HFFc6 (cell line): Measurements from ENCODE around the gene POLR2J. TPM values are rescaled to one million over a fixed set of nuclear protein-coding genes. Genes with fewer than 3 reads are reported as not detected.
"Not testable (repeated sequence)": the region's sequence is repeated elsewhere in the genome, so short reads cannot be mapped to it uniquely, and the experiment has no call there.

ENCODE experiments used
- DNase-seq: peaks from one replicate; pipeline ENCODE4 v3.0.0-alpha.2; 2018
- H3K27ac Mint-ChIP-seq: 2 replicates; pipeline ENCODE4 v1.8.0; 2020; ENCODE audit warnings: mild to moderate bottlenecking, mixed read lengths
- H3K27me3 Mint-ChIP-seq: 2 replicates; pipeline ENCODE4 v1.8.0; 2021; ENCODE audit warnings: mild to moderate bottlenecking, moderate library complexity, mixed read lengths; ENCODE audit not compliant: insufficient read depth
- H3K36me3 Mint-ChIP-seq: 2 replicates; pipeline ENCODE4 v1.8.0; 2021; ENCODE audit warnings: low read depth, mixed read lengths
- H3K4me1 Mint-ChIP-seq: 2 replicates; pipeline ENCODE4 v1.8.0; 2020; ENCODE audit warnings: low read depth, mixed read lengths
- H3K4me3 Mint-ChIP-seq: 2 replicates; pipeline ENCODE4 v1.8.0; 2020; ENCODE audit warnings: mild to moderate bottlenecking, moderate library complexity, mixed read lengths
- H3K9me3 Mint-ChIP-seq: 2 replicates; pipeline ENCODE4 v1.8.0; 2020; ENCODE audit warnings: mild to moderate bottlenecking, mixed read lengths
- total RNA-seq, 6 experiments: library from RNA; stranded (reverse); fragmentation: NEBNext Ultra II Directional; extraction: Animal tissue kit (Norgen Biotek cat#: 25700); gene quantifications; 2 replicates in 1 of 6; 3 replicates in 5 of 6; pipeline ENCODE4 v1.2.3, GENCODE V29; 2021

The POLR2J gene
- total RNA-seq, 6 experiments from 2014 or later, result 61.8 to 76.5 (median 66.0) TPM

GRCh38 chr7:102510575-102510974, 31.9 kb upstream of the POLR2J start:
- H3K4me1 Mint-ChIP-seq, H3K4me3 Mint-ChIP-seq, H3K36me3 Mint-ChIP-seq, H3K27ac Mint-ChIP-seq, H3K9me3 Mint-ChIP-seq, H3K27me3 Mint-ChIP-seq, DNase-seq: not testable (repeated sequence)

DNA sequence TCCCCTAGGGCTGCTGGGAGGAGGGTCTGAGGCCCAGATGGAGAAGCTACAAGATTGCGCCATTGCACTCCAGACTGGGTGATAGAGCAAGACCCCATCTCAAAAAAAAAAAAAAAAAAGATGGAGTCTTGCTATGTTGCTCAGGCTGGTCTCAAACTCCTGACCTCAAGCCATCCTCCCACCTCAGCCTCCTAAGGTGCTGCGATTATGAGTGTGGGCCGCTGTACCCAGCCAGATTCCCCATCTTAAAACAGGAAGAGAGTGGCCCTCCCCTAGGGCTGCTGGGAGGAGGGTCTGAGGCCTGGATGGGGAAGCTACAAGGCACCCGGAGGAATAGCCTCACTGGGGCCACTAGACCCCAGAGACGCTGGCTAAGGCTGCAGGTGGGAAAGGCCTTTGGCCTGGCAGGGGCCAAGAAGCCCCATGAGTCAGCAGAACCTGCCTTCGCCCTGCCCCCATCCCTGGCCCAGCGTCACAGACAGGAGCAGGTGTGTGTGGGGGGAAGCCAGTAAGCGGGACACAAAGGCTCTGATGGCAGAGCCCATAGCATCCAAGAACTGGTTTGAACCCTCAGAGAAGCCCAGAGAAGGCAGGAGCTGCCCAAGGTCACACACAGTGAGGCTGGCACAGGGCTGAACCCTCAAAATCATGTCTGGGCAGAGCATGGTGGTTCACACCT, 28.8 kb upstream of the POLR2J start:
- H3K4me1 Mint-ChIP-seq, H3K36me3 Mint-ChIP-seq: not testable (repeated sequence)

DNA sequence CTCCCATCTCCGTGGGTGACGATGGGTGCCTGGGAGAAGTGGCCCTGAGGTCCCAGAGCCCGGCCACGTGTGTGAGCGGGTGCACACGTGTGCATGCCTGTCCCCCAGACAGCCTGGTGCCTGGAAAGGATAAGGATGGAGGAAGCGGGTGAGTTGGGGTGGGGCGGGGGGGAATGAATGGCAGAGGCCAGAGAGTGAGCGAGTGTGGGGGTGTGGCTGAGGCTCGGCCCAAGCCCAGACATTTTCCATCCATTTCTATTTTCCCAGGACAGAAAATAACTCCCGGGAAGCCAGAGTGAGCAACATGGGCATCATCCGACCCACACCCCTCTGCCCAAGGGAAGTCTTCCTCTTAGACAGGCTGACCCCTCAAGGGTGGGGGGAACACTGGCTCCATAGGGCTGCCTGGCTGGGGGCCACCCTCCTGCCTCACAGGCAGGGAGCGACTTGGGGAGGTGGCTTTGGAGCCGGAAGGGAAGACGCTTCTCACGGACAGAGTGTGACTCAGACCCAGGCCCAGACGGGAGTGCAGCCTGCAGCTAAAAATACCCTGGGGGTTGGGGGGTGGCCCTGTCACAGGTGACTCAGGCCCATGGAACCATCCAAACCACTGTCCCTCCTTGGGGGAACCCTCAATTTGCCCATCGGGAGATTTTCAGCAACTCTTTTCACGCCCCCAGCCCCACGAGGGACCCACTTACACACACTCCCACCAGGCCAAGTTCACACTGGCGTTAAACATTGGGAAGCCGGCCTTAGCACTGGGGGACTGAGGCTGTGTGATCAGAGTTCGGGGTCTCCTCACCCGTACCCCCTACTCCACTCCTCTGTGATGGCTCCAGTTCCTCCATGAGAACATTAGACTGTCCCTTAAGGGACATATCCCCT, 26.8 kb upstream of the POLR2J start:
- H3K36me3 Mint-ChIP-seq, H3K9me3 Mint-ChIP-seq, H3K4me1 Mint-ChIP-seq, DNase-seq, H3K4me3 Mint-ChIP-seq, H3K27me3 Mint-ChIP-seq: not testable (repeated sequence)
- H3K27ac Mint-ChIP-seq, result peak overlapping the region; percentile 96

More for the DNA sequence above, 28.8 kb upstream of the POLR2J start:
- H3K4me3 Mint-ChIP-seq, DNase-seq, H3K27ac Mint-ChIP-seq, H3K27me3 Mint-ChIP-seq, H3K9me3 Mint-ChIP-seq: not testable (repeated sequence)

DNA sequence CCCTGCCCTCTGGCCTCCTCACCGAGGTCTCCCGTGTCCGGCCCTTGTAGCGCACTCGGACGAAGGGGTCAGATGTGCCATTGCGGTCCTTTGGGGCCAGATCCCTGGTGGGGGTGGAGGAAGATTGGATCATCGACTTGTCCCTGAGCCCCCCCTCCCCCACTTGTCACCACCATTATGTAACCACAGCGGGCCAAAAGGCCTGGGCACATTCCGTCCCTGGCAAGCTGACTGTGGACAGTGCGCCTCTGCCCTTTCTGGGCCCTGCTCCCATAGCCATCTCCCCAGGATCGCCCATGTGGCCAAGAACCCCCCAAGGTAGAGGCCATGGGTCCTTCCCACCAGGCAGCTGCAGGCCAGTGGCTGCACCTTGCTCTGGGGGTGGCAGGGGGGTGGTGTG, 24.4 kb upstream of the POLR2J start:
- not testable (repeated sequence) for H3K4me3 Mint-ChIP-seq, H3K36me3 Mint-ChIP-seq, DNase-seq, H3K27ac Mint-ChIP-seq, H3K27me3 Mint-ChIP-seq, H3K9me3 Mint-ChIP-seq, H3K4me1 Mint-ChIP-seq

DNA sequence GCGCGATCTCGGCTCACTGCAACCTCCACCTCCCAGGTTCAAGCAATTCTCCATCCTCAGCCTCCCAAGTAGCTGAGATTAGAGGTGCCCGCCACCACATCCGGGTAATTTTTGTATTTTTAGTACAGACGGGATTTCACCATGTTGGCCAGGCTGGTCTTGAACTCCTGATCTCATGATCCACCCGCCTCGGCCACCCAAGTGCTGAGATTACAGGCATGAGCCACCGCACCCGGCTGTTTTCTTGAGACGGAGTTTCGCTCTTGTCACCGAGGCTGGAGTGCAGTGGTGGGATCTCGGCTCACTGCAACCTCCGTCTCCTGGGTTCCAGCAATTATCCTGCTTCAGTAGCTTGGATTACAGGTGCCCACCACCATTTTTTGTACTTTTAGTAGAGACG, 19.6 kb upstream of the POLR2J start:
- H3K9me3 Mint-ChIP-seq, H3K4me3 Mint-ChIP-seq, DNase-seq, H3K27ac Mint-ChIP-seq, H3K27me3 Mint-ChIP-seq, H3K4me1 Mint-ChIP-seq, H3K36me3 Mint-ChIP-seq: not testable (repeated sequence)

DNA sequence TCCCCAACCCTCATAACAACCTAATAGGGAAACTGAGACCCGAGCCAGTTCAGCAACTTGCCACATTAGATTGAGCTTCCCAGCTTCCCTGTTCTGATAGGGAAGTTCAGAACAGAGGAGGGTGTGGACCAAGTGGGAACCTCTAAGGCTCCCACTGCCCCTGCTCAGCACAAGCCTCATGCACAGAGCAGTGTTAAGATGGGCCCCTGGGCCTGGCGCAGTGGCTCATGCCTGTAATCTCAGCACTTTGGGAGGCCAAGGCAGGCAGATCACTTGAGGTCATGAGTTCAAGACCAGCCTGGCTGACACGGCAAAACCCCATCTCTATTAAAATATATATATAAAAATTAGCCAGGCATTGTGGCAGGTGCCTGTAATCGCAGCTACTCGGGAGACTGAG, 18.6 kb upstream of the POLR2J start:
- H3K36me3 Mint-ChIP-seq, H3K9me3 Mint-ChIP-seq, H3K4me3 Mint-ChIP-seq, H3K27me3 Mint-ChIP-seq, H3K4me1 Mint-ChIP-seq, H3K27ac Mint-ChIP-seq, DNase-seq: not testable (repeated sequence)

DNA sequence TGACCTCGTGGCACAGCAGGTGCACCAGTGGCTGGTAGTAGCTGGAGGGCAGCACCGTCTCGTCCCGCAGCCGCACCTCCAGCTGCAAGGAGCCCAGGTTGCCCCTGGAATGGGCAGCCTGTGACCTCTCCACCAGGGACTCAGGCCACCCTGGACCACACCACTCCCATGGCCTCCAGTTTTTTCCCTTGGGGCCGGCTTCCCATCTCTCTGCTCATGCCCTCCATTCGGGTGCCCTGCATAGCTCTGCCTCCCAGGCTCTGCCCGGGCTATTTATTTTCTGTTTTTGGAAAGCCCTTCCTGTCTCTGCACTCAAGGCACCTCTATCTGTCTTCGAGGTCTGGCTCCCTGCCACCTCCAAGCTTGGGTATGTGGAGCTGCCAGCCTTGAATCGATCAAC, 18.1 kb upstream of the POLR2J start:
- H3K4me1 Mint-ChIP-seq, H3K4me3 Mint-ChIP-seq, H3K9me3 Mint-ChIP-seq, DNase-seq, H3K36me3 Mint-ChIP-seq, H3K27me3 Mint-ChIP-seq, H3K27ac Mint-ChIP-seq: not testable (repeated sequence)

DNA sequence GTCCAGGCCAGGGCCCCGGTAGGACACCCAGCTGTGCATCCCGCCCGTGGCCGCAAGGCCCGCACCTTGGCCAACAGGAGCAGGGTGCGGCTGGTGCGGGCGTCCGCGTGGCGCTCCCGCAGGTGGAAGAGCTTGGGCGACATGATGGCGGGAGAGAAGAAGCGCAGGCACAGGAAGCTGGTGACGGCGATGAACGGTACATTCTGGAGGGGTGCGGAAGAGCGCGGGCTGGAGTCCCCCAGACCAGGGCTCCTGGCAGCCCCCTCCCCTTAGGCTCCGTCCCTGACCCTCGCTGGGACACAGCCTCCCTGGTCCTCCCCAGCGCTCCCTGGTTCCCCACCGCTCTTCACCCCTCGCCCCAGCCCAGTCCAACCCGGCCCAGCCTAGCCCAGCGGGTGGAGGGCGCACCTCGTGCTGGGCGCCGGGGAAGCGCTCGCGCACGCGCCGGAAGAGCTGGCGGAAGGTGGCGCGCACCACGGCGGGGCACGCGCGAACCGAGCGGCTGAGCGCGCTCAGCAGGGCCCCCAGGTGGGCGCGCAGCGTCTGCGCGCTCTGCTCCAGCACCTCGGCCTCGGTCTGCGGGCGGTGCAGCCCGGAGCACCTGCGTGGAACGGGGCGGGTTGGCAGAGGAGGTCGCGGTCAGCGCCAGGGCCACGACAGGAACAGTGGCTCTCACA, 15.9 kb upstream of the POLR2J start:
- H3K27me3 Mint-ChIP-seq, H3K4me1 Mint-ChIP-seq, H3K9me3 Mint-ChIP-seq, DNase-seq, H3K4me3 Mint-ChIP-seq, H3K27ac Mint-ChIP-seq, H3K36me3 Mint-ChIP-seq: not testable (repeated sequence)

DNA sequence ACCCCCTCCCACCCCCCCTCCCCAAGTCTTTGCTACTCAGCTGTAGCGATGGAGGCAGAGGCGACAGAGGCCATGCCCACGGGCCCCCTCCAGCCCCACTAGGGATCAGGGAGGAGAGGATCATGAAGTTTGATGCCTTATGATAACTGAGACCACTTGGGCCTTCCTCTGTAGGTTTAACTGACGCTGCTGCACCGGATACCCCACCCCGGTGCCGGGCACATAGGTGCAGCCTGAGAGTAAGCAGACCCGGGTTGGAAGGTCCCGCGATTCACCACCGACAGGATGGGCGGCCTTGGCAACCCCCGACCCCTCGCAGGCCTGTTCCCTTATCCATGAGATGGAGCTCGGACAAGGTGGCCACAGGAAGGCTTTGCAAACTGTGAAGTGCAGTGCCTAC, 15.3 kb upstream of the POLR2J start:
- not testable (repeated sequence) for H3K4me3 Mint-ChIP-seq, DNase-seq, H3K9me3 Mint-ChIP-seq, H3K27ac Mint-ChIP-seq, H3K36me3 Mint-ChIP-seq, H3K4me1 Mint-ChIP-seq, H3K27me3 Mint-ChIP-seq

- H3K36me3 Mint-ChIP-seq, DNase-seq, H3K9me3 Mint-ChIP-seq, H3K27me3 Mint-ChIP-seq, H3K4me3 Mint-ChIP-seq, H3K27ac Mint-ChIP-seq, H3K4me1 Mint-ChIP-seq: not testable (repeated sequence)
Observed at GRCh38 chr7:102493220-102493935, 14.7 kb upstream of the POLR2J start.

- not testable (repeated sequence) for H3K27ac Mint-ChIP-seq, H3K4me3 Mint-ChIP-seq, H3K9me3 Mint-ChIP-seq, H3K27me3 Mint-ChIP-seq, H3K36me3 Mint-ChIP-seq, H3K4me1 Mint-ChIP-seq
- DNase-seq, result peak; percentile 43
Observed at GRCh38 chr7:102490529-102491075, 11.9 kb upstream of the POLR2J start.

DNA sequence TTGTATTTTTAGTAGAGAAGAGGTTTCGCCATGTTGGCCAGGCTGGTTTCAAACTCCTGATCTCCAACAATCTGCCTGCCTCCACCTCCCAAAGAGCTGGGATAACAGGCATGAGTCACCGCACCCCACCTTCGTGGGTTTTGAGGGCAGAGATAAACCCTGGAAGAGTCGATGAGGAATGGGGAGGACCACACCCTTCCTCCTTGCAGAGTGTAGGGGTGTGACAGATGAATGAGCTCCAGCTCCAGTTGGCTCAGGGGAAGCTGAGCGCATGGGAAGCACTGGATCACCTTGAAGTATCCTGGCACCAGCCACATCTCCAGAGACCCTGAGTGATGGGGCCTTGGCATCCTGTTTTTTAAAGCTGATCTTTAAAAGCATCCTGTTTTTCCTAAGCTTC, 5.6 kb upstream of the POLR2J start:
- not testable (repeated sequence) for H3K36me3 Mint-ChIP-seq, H3K9me3 Mint-ChIP-seq, H3K27ac Mint-ChIP-seq, H3K4me3 Mint-ChIP-seq, DNase-seq, H3K4me1 Mint-ChIP-seq, H3K27me3 Mint-ChIP-seq

DNA sequence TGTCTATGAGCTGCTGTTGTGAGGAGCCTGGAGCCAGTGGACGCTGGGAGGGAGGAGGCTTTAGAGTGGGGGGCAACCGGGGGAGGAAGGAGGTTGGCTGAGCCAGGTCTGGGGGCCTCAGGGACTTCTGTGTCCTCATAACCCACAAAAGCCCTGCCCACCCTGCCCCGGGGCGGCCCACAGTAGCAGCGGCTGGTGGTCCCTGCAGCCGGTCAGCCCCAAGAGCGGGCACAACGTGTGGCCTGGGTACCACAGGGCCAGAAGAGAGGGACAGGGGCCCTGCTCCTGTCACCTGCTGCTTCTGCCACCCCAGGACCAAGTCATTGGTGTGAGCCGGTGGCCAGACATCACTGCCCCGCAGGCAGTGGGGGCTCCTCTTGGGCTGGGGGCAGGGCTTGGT, 3.2 kb upstream of the POLR2J start:
- H3K9me3 Mint-ChIP-seq, H3K4me3 Mint-ChIP-seq, H3K27ac Mint-ChIP-seq, H3K36me3 Mint-ChIP-seq, H3K27me3 Mint-ChIP-seq, H3K4me1 Mint-ChIP-seq, DNase-seq: not testable (repeated sequence)
